T-helper 22 cell (primary cell): ENCODE data around the gene CCDC167.

Source experiments
- DNase-seq: peaks from one replicate; pipeline ENCODE4 v3.0.0-alpha.2; 2020; ENCODE audit warnings: low read depth

The CCDC167 gene

DNA sequence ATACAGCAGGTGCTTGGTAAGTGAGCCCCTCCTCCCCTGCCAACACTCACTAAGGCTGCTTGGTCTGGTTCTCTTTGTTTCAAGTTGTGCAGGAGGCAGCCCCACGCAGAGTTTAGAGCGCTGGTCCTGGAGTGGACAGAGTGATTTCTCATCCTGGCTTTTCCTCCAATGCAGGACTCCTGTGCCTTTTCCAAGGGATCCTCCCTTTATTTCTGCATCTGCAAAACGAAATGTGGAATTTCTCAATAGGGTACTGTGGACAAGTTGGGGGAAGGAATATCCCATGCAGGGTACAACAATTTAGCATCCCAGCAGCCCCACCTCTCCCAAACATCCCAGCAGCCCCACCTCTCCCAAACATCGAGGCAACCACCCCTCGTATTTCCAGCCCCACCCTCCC lies 30.6 kb upstream of the CCDC167 start:
- no peak for DNase-seq

DNA sequence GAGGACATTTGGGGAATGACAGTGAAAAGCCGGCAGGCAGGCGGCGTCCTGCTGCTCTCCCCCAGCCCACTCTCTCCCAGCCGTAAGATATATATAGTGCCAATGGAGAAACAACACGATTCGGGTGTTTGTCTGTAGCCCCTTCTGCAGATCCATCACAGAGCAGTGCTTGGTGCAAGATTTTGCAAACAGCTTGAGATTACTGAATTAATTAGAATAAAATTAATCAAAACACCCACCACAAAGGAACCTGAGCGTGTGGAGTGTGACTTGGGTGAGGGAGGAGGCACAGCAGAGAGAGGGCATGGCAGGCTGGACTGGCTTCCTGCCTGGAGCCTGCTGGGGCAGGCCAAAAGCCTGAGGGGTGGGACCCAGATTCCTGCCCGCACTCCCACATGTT lies 28.8 kb upstream of the CCDC167 start:
- no peak for DNase-seq

DNA sequence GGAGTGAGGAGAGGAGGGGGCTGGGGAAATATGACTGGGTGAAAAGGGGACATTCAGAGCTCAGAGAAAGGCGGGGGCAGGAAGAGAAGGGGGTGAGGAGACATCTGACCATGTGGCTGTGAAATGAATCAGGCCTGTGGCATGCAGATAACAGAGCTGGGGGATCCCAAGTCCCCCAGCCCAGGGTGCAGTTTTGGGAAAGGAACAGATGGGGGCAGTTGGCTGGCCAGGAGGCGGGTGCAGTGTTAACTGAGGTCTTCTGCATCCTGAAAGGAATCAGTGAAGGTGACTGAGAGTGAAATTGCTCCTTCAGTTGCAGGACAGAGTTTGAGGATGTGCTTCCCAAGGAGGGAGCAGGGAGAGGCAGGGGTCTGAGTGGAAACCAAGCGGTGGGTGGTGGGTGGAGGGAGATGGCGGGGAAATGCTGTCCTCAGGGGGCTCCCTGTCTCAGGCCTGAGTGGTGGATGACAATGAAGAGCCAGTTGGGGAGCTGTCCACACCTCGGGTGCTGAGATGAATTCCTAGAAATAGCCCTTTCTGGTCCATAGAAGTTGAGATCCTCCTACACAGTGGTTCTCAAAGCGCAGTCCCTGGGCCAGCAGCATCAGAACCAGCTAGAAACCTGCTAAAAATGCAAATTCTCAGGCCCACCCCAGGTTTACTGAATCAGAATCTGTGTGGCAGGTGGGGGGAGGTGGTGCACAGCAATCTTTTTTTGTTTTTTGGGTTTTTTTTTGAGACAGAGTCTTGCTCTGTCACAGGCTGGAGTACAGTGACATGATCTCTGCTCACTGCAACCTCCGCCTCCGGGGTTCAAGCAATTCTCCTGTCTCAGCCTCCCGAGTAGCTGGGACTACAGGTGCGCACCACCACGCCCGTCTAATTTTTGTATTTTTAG lies 26.0 kb upstream of the CCDC167 start:
- DNase-seq: no peak

DNA sequence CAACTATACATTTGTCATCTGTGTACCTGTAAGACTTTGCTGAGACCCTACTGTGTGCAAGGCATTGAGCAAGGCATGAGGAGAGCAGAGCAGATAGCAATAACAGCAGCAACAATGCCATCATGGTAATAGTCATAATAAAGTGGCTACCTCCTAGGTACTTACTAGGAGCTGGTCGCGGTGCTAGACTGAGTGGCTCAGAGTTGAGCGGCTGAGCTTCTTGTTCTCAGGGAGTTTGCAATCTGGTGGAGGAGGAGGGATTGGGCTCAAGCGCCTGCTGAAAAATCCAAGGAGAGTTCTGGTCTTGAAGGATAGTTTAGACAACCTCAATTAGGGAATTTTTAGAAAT lies 25.3 kb upstream of the CCDC167 start:
- DNase-seq: no peak

DNA sequence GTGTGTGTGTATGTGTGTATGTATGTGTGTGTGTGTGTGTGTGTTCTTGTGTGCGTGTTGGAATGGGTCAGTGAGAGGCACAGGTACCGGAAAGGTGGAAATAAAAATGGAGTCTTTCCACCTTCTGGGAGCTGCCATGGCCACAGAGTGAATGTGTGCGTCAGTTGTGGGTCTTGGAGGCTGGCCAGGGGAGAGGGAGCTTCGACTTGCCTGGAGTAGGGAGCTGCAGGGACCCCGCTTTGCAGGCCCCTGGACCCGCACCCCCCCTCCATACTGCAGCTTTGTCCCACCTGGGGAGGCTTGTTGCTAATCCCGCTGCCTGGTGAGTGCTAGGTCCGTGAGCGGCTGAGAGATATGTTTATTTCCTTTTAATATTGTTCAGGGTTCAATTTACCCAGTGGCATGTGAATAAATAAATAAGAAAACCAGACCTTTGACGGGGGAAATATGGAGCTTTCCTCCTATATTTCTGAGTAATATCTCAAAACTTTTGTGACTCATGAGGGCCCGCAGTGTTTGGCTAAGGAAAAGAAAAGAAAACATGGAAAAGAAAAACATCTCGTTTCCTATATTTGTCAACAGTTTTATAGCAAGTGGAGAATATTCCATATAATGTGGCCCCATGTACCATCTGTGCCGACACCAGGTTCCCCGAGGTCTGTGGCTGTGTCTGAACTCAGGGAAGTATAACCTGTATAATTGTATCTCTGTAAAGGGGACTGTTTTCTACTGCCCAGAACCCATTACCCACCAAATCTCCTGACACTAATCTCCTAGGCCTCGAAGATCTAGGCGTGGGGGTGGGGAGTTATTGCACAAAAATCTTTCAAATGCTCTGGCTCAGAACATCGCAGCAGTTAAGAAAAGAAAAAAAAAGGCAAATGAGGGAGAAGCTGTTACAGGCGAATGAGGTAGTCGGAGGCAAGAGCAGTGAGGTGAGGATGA lies 24.6 kb upstream of the CCDC167 start:
- no peak for DNase-seq

DNA sequence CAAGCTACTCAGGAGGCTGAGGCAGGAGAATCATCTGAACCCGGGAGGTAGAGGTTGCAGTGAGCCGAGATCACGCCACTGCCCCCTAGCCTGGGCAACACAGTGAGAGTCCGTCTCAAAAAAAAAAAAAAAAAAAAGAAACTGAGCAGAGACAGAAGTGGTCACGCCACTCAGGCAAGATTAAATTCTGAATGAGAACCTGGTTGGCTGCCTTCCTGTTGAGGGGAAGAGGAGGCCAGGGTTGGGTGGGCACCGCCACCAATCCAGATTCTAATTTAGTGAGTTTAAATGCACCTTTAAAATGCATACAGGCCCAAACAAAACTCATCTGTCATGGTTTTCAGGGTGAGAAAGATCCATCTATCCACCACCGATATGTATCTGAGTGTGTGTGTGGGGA lies 23.7 kb upstream of the CCDC167 start:
- DNase-seq: no peak

DNA sequence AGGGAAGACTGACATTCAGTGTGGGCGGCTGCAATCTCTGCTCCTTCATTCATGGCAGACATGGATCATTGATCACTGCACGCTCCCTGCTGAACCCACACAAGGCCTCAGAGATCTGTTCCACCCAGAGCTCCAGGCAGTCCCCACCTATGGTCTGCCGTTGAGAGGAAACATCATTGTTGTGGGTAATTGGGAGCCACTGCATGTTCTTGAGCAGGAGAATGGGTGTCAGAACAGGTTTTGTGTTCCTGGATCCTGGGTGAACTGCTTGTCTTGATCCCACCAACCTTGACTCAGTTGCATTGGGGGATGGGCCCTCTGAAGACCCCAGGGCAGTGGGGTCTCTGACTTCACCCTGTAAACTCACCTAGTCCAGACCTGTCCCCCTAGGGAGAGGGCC lies 23.1 kb upstream of the CCDC167 start:
- no peak for DNase-seq

DNA sequence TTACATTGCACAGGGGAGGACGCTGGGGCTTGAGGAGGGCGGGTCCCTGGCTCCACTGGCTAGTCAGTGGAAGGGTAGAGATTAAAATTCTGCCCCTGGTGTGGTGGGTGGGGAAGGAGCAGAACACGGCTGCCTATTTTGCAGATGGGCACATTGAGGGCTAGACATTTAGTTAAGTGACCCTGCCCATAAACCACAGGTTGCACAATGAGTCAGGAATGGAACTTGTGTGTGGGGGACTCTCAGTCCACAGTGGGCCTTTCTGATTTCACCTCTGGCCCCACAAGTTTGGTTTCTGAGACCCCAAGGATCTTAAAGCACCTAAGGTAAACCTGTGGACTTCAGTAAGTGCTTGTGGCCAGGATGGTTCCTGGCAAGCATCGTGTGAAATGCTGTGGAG lies 22.0 kb upstream of the CCDC167 start:
- no peak for DNase-seq

DNA sequence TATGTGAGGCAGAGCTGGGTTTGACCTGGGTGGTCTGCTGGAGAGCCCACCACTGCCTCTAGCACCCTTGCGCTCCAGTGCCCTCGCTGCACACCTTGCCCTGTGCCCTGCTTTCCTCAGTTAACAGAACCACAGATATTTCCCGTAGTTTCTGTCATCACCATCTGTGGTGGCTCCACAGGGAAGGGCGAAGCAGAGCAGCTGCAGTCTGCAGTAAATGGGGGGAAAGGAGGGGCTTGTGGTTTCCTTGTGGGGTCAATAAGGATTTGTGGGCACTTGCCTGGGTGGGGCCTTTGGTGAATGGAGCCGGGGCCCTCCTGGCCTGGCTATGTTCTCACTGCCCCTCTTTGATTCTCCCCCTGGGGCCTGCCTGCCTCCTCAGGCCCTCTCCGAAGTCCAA lies 21.2 kb upstream of the CCDC167 start:
- DNase-seq: no peak

DNA sequence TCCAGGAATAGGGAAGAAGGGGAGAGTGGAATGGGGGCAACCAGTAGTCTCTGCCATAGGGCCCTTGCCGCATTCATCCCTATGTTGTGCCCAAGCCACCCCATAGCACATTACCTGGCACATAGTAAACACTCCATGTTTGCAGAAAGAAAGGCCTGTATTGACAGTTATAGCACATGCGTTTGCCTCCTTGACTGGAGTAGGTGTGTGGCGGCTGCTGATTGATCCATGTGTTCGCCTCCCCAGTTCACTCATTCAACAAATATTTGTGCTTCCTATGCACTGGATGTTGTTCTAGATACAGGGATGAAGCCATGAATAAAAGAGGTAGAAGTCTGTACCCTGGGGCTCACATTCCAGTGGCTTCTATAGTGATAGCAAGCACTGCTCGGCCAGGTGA lies 19.8 kb upstream of the CCDC167 start:
- no peak for DNase-seq

DNA sequence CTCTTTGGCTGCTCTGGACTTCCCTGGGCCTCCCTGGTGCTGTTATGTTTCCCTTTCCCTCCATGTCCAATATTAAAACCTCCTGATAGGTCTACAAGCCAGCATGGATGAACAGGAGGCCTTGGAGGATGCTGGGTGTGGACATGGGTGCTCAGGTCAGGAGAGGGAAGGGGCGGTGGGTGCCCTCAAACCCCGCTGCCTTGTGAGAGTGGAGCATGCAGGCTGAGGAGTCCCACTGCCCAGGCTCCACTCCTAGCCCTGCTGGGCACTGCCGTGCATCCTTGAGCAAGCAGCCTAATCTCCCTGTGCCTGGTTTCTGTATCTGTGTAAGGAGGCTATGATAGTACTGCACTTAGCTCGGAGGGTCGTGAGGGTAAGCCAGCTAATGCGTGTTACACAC lies 18.4 kb upstream of the CCDC167 start:
- DNase-seq: no peak

DNA sequence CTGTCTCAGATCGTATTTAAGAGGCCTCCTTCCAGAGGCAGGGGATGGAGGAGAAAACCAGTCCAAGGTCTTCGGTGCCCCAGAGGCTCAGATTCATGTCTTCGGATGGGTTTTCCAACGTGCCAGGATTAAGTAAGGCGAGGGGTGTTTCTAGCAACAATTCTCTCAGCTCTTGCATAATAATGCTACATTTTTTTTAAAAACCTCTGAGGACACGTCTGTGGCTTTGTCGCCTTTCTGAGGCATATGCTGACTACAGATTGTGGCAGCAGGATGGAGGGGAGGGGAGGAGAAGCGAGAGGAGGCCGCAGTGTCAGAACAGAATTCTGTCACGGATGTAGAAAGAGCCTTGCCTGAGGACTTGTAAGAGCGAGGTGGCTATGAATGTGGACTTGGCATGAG lies 17.7 kb upstream of the CCDC167 start:
- peak; percentile 78 for DNase-seq

DNA sequence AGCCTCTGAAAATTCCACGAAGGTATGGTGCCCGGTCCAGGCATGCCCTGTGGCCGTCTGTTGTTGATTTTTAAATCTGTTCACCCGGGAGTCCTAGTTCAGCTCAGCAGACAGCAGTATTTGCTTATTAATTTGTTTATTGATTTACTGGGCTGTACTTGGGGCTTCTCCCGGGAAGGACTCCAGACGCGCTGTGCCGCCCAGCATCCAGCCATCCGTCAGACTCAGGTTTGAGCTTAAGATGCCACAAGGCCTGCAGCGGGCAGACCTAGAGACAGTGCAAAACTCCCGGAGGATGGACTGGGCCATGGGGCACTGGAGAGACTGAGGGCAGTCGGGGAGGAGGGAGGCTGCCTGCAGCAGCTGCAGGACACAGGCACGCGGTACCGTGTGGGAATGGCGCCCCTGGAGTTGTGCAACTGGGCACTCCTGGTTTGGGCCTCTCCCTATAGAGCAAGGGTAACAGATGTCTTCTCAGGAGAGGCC lies 17.3 kb upstream of the CCDC167 start:
- no peak for DNase-seq

DNA sequence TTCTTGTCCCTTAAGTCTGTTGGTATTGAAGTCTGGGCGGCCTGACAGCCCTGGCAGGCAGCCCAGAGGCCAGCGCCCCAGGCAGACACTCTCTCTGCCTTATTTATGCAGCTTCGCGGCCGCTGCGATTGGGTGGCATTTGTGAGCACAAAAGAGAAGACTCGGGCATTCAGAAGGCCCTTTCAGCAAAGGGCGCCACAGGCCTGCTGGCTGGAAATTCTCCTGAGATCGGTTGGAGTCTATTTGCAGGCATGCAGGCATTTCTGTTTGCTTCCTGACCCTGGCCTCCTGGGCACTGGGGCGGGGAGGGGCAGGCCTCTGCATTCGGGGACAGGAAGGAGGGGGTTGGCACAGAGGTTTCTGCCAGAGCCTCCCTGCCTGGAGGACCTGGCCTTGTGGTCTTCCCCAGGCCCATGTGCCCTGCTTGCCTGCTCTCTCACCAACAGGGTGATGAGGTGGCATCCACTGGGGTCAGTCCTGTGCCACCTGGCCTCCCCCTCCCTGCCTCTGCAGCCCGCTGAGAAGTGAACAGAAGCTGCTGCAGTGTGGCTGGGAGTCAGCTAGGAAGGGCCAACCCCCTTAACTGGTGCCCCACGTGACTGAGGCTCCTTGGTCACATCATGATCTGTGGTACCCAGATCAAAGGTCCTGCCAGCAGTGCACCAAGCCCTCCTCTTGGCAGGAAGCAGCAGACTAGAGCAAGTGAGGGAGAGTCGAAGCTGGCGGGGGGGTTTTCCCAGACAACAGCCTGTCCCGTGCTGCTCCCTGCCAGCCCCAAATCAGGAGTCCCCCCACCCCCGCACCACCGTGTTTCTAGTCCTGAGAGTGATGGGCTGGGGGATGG lies 16.6 kb upstream of the CCDC167 start:
- DNase-seq: peak; percentile 97

DNA sequence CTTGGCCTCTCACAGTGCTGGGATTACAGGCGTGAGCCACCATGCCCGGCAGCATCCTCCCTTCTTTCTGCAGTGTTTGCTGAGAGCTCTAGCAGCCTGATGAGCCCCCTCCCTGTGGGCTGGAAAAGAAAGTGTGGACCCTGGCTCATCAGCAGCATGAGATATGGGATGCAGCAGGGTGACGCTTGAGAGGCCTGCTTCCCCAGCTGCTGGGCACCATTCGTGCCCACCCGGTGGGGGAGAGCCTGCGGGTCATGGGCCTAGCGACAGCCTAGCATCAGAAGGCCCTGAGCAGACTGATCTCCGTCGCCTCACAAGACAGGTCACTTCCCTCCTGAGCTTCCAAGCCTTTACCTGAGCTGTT lies 16.0 kb upstream of the CCDC167 start:
- no peak for DNase-seq

DNA sequence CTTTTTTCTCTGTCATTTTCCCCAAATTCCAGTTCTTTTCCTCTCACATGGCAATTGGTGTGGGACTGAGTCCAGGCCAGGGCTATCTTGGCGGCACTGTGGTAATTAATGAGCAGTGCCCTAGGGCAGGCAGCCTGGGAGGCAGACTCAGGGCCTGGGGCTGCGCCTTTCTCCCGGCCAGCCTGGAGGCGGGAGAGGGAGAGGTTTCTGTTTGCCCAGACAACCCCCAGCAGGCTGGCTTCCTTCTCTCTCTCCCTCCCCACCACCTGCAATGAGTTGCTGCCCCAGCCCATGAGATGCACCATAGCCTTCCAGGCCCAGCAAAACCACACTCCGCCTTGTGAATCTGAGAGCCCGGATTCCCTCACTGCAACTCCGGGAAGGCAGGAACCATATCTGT lies 15.1 kb upstream of the CCDC167 start:
- no peak for DNase-seq

DNA sequence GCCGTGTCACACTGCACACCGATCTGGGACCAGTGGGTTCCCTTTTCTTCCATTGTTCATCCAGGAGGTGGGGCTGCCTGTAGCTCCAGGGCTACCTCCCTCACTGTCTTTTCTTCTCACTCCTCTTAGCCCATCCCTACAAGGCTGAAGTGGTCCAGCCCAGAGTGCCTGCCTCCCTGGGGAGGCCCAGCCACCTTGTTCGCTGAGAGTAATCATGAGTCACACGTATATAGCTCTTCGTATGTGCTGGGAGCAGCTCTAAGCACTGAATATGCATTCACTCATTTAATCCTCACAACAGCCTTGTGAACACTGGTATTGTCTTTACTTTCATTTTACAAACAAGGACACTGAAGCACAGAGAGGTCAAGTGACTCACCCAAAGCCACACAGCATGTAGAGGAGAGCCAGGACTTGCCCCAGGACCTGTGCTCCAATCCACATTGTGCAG lies 14.7 kb upstream of the CCDC167 start:
- DNase-seq: no peak

DNA sequence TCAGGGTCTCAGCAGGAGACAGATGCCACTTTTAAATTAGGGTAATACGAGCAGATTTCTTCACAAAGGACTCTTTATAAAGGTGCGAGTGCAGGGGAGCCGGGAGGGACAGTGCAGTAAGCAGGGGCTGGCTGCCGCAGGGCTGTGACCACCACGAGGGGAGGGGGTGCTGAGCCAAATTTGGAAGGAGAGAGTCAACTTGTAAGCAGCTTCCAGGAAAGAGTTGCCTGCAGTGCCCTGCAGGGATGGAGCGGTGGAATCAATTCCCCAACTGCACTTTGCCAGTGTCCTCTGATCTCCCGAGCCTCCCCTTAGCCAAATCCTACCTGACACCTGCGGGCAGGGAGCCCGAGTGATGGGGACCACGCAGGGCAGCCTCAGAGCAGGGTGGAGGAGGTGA lies 13.9 kb upstream of the CCDC167 start:
- DNase-seq: no peak

DNA sequence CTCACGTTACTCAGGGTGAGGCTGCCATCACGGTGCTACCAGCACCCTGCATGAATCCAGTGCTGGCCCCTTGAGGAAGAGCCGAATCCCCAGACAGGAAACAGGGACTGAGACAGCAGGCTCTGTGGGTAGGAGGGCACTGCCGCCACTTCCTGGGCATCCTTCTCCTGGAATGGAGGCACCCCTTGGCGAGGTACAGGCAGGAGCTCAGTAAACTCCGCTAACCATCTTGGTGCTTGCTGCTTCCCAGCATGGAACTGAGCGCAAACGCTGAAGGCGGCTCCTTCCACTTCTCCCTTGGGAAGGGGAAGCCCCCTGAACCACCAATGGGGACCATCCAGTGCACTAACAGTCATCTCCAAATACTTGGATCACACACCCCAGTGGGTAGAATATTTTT lies 13.5 kb upstream of the CCDC167 start:
- no peak for DNase-seq

DNA sequence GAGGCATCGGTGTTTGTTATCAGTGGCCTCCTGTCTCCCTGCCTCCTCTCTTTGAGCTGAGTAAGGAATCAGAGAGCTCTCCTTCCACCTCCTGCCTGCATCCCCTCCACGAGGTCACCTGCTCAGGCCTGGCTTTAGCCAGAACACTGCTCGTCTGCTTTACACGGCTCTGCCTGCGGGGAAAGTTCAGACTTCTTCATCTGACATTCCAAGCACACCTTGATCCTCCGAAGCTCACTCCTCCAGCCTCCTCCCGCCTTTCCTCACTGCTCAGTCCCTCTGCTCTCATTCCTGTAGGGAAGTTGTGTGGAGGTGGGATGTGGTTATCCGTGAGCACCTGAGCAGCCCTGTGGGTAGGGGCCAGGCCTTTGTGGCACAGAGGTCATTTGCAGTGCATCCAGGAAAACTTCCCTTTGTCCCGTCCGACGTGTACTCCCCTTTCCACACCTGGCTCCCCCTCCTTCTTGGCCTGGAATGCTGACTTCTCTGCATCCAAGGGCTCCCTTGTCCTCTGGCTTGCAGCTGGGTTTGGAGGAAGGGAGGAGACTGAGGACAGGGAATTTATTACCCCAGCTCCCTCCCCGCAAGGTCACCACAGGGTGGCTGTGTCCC lies 12.8 kb upstream of the CCDC167 start:
- DNase-seq: no peak

DNA sequence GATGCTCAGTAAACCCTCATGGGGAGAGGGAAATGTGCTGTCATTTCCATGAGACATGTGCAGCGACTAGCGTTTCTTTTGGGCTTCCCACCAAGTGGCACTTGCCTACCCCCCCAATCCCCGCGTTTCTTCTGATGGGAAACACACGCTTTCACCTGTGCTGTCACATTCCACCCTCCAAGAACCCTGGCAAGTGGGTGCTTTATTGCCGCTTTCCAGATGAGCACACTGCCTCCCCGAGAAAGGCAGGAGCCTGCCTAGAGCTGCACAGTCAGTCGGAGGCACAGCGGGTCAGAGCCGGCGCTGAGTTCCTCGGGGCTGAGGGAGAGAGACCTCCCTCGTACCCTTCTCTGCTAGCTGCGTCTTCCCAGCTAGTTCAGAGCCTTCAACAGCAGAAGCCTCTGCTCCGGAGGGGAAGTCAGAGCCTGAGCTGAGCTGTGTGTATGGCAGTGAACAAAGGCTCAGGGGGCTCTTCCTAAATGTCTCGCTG lies 12.3 kb upstream of the CCDC167 start:
- no peak for DNase-seq

DNA sequence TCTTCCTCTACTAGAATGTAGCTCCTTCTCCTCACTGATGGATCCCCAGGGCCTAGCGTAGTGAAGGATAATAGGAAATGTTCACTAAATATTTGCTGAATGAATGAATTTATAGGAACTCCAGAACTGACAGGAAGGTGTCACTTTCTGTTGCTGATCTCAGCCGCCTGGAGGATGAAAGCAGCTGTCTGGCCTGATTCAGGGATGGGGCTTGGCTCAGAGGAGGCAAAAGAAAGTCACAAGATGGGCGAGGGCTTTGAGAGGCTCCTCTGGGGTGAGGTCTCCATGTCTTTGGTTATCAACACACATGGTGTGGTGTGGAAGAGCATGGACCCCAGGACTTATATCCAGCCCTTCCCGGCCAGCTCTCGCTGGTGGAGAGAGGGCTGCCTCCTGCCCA lies 11.5 kb upstream of the CCDC167 start:
- DNase-seq: no peak
